Endothelial cell of umbilical vein (primary cell): Measurements from ENCODE around the gene EEF2K.

Source experiments
- POLR2A ChIP-seq: IDR thresholded peaks from 2 replicates; pipeline ENCODE4 v1.6.1; 2012; ENCODE audit warnings: low read depth, mild to moderate bottlenecking, control low read depth, low read length
- POLR2AphosphoS5 ChIP-seq: IDR thresholded peaks from 2 replicates; pipeline ENCODE4 v1.6.1; 2012; ENCODE audit warnings: low read depth, mild to moderate bottlenecking, control low read depth, low read length, moderate library complexity; ENCODE audit not compliant: insufficient read depth
- TF ChIP-seq, protein P1 (sequence below), 2 donors: IDR thresholded peaks; 1 replicate in 1 of 2; 2 replicates in 1 of 2; pipeline ENCODE4 v1.5.1; 2011; ENCODE audit warnings: low read length in 2 of 2, mild to moderate bottlenecking in 2 of 2, moderate library complexity in 2 of 2, control low read depth in 1 of 2, inconsistent platforms in 1 of 2, low read depth in 1 of 2; ENCODE audit not compliant: insufficient read depth in 1 of 2; ENCODE audit errors: extremely low read depth in 1 of 2

DNA sequence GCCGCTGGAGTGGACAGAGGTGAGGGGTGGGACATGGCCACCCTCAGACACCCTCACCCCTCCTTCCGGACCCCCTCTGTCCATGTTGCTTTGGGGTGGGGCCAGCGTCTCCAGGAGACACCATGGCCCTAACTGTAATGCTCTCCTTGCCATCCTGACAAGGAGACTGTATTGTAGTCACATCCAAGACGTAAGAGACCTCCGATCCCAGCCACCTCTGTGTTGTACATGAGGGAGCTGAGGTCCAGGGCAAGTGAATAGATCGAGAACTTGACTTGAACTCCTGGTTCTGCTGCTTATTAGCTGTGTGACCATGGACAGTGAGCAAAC is 121.3 kb downstream of the EEF2K start:
- TF ChIP-seq, protein P1, sequence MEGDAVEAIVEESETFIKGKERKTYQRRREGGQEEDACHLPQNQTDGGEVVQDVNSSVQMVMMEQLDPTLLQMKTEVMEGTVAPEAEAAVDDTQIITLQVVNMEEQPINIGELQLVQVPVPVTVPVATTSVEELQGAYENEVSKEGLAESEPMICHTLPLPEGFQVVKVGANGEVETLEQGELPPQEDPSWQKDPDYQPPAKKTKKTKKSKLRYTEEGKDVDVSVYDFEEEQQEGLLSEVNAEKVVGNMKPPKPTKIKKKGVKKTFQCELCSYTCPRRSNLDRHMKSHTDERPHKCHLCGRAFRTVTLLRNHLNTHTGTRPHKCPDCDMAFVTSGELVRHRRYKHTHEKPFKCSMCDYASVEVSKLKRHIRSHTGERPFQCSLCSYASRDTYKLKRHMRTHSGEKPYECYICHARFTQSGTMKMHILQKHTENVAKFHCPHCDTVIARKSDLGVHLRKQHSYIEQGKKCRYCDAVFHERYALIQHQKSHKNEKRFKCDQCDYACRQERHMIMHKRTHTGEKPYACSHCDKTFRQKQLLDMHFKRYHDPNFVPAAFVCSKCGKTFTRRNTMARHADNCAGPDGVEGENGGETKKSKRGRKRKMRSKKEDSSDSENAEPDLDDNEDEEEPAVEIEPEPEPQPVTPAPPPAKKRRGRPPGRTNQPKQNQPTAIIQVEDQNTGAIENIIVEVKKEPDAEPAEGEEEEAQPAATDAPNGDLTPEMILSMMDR (IDR thresholded peaks at IDR 0.05; ENCODE audit: extremely low read depth in 1 of 2, insufficient read depth in 1 of 2, low read depth in 1 of 2, low read length in 2 of 2), result no peak
- TF ChIP-seq POLR2AphosphoS5 (no peak), POLR2A (no peak)
